MCF 10A (cell line): ENCODE results near the gene DCUN1D3. TPM values are rescaled to one million over a fixed set of nuclear protein-coding genes. Genes with fewer than 3 reads are reported as not detected.

Experiments
- BruUV-seq: library from RNA; stranded (reverse); fragments of 400-500 nt; replicated peaks from 2 replicates; lab custom pipeline; 2021; lab: Mats Ljungman, UMichigan
- CTCF ChIA-PET: fragments of 300-600 bp; sonication (Branson Sonifier 250); formaldehyde crosslinking; extraction: SDS; loops from one replicate; lab custom pipeline; 2021; ENCODE audit warnings: antibody characterized with exemption, inconsistent platforms; lab: Yijun Ruan, JAX
- POLR2A ChIA-PET: fragments of 300-600, 350-650 bp; sonication (Branson Sonifier 250); formaldehyde crosslinking; extraction: SDS; loops from one replicate; lab custom pipeline; 2020; ENCODE audit warnings: antibody characterized with exemption, inconsistent platforms; lab: Yijun Ruan, JAX
- DNase-seq: peaks from one replicate; pipeline ENCODE4 v3.0.0-alpha.2; 2018; ENCODE audit not compliant: unreplicated experiment
- H3K27ac Mint-ChIP-seq: one replicate; pipeline ENCODE4 v1.8.0; 2022; ENCODE audit warnings: mild to moderate bottlenecking, low read depth, mixed read lengths; ENCODE audit not compliant: unreplicated experiment
- H3K27me3 Mint-ChIP-seq: one replicate; pipeline ENCODE4 v1.8.0; 2022; ENCODE audit warnings: mixed read lengths; ENCODE audit not compliant: insufficient read depth, unreplicated experiment
- H3K36me3 Mint-ChIP-seq: one replicate; pipeline ENCODE4 v1.8.0; 2022; ENCODE audit warnings: mild to moderate bottlenecking, moderate library complexity, mixed read lengths; ENCODE audit not compliant: insufficient read depth, unreplicated experiment
- H3K4me1 Mint-ChIP-seq: one replicate; pipeline ENCODE4 v1.8.0; 2022; ENCODE audit warnings: mixed read lengths; ENCODE audit not compliant: insufficient read depth, unreplicated experiment
- H3K4me3 Mint-ChIP-seq: one replicate; pipeline ENCODE4 v1.8.0; 2022; ENCODE audit warnings: mild to moderate bottlenecking, moderate library complexity, mixed read lengths; ENCODE audit not compliant: unreplicated experiment
- H3K9me3 Mint-ChIP-seq: one replicate; pipeline ENCODE4 v1.8.0; 2022; ENCODE audit warnings: mixed read lengths; ENCODE audit not compliant: unreplicated experiment
- intact Hi-C: fragments of 100-400 bp; cut with micrococcal nuclease; formaldehyde crosslinking; loops from 2 replicates; pipeline ENCODE4 v1.14.1; 2022
- total RNA-seq: library from RNA; stranded (reverse); gene quantifications from 2 replicates; pipeline ENCODE4 v1.2.3, GENCODE V29; 2022
- TF ChIP-seq, protein P1 (sequence below): fragments of 200-600 bp; IDR thresholded peaks from one replicate; pipeline ENCODE4 v1.8.0; 2022; ENCODE audit warnings: antibody characterized with exemption, mild to moderate bottlenecking; ENCODE audit not compliant: unreplicated experiment

DCUN1D3 gene
- total RNA-seq, 1 experiment from 2014 or later = 31.7 TPM

GRCh38 chr16:20920091-20920490 lies 19.9 kb upstream of the DCUN1D3 start:
- Mint-ChIP-seq H3K27me3 (no peaks in the 10 kb centered on the region), H3K27ac (no peak overlapping the region), H3K36me3 (peaks cover 37% of the 10 kb centered on the region), H3K4me3 (no peak overlapping the region), H3K4me1 (peaks cover 22% of the 10 kb centered on the region), H3K9me3 (no peaks in the 10 kb centered on the region)
- BruUV-seq = no TSS peak
- TF ChIP-seq, protein P1, sequence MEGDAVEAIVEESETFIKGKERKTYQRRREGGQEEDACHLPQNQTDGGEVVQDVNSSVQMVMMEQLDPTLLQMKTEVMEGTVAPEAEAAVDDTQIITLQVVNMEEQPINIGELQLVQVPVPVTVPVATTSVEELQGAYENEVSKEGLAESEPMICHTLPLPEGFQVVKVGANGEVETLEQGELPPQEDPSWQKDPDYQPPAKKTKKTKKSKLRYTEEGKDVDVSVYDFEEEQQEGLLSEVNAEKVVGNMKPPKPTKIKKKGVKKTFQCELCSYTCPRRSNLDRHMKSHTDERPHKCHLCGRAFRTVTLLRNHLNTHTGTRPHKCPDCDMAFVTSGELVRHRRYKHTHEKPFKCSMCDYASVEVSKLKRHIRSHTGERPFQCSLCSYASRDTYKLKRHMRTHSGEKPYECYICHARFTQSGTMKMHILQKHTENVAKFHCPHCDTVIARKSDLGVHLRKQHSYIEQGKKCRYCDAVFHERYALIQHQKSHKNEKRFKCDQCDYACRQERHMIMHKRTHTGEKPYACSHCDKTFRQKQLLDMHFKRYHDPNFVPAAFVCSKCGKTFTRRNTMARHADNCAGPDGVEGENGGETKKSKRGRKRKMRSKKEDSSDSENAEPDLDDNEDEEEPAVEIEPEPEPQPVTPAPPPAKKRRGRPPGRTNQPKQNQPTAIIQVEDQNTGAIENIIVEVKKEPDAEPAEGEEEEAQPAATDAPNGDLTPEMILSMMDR = no peak
- intact Hi-C loops = no loop called here
- ChIA-PET POLR2A (interaction anchor here (0.7 to 1.2 kb wide), 5 partner anchors 9 to 69 kb away, joined by 3 to 4 read pairs (median 3); partner anchors contain the start of gene DCUN1D3), CTCF (interaction anchor here (0.5 to 2.3 kb wide), 4 partner anchors 71 to 237 kb away, joined by 3 to 6 read pairs (median 4); no protein-coding TSS in a partner anchor)
- DNase-seq = no peak

DNA sequence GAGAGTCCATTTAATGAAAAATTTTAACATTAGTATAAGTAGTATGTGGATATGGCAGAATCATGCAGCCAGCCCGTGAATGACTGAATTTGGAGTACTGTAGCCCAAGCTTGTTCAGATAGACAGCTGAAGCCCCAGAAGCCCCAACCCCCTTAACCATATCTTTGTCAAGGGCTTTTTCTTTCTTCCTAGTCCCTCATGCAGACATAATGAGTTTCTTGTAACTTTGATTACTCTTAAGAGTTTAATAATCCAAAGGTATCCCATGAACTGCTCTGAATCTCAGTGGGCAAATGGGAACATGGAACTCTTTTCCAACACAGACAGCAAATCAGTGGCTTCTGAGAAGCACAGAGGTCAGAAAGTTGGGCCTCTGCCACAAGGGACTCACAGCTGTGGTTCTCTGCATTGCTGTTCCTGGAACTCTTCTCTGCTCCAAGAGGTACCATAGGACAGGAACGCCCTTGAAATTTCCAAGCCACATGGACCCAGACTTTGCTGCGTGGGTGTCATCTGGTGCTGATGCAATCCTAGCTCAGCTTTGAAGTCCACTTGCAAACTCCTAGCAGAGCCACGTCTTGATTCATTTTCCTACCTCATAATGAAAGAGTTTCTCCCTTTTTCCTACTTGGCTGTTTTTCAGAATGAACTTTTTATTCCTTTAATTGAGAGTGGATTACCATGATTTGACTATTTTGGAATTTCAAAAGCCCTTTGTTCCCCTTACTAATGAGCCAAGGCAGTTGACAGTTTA lies 18.5 kb upstream of the DCUN1D3 start:
- Mint-ChIP-seq H3K9me3 (no peaks in the 10 kb centered on the region), H3K4me3 (no peak overlapping the region), H3K4me1 (peaks cover 24% of the 10 kb centered on the region), H3K27ac (peak overlapping the region; percentile 70), H3K27me3 (no peaks in the 10 kb centered on the region), H3K36me3 (peaks cover 22% of the 10 kb centered on the region)
- ChIA-PET CTCF (interaction anchor here (0.6 to 3.3 kb wide), 3 partner anchors 26 to 69 kb away, joined by 3 to 15 read pairs (median 5); no protein-coding TSS in a partner anchor), POLR2A (interaction anchor here (0.6 to 0.7 kb wide), 3 partner anchors 29 to 87 kb away, joined by 3 to 4 read pairs (median 4); no protein-coding TSS in a partner anchor)
- intact Hi-C loops = no loop called here
- BruUV-seq = TSS peak; percentile 55
- TF ChIP-seq, protein P1 = no peak
- peak; percentile 77 for DNase-seq

GRCh38 chr16:20916942-20917341 lies 16.8 kb upstream of the DCUN1D3 start:
- peaks cover 12% of the 10 kb centered on the region for H3K36me3 Mint-ChIP-seq
- no peak overlapping the region for H3K4me3 Mint-ChIP-seq
- no peaks in the 10 kb centered on the region for H3K9me3 Mint-ChIP-seq
- CTCF ChIA-PET = interaction anchor here (3.3 kb wide), 1 partner anchor 67 kb away, joined by 15 read pairs; no protein-coding TSS in a partner anchor
- TF ChIP-seq, protein P1 = no peak
- BruUV-seq = no TSS peak
- H3K27ac Mint-ChIP-seq = peak overlapping the region; percentile 83
- POLR2A ChIA-PET = interaction anchor here (1.1 to 3.8 kb wide), 2 partner anchors 14 to 51 kb away, joined by 4 to 18 read pairs; no protein-coding TSS in a partner anchor
- no peaks in the 10 kb centered on the region for H3K27me3 Mint-ChIP-seq
- no peak for DNase-seq
- intact Hi-C loops = no loop called here
- H3K4me1 Mint-ChIP-seq = peaks cover 27% of the 10 kb centered on the region

DNA sequence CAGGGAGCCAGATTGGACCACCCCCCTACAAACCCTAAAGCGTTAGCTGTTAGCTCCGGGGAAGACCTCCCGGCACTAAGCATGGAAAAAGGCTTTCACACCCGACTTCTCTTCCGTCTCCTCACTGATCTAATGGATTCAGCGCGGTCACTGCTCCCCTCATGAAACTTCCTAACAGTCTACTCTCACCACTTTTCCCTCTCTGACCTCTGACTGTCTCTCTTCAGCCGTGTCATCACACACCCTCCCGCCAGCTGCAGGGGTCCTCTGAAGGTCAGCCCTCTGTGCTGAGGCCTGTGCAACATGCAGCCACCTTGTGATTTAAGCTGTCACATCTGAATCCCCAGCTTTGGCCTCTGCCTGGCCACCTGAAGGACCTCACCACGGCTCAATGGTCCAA lies 16.1 kb upstream of the DCUN1D3 start:
- Mint-ChIP-seq H3K4me1 (peaks cover 29% of the 10 kb centered on the region), H3K27ac (peak overlapping the region; percentile 83), H3K27me3 (no peaks in the 10 kb centered on the region), H3K4me3 (no peak overlapping the region), H3K36me3 (peaks cover 9% of the 10 kb centered on the region), H3K9me3 (no peaks in the 10 kb centered on the region)
- no TSS peak for BruUV-seq
- DNase-seq = no peak
- TF ChIP-seq, protein P1 = no peak
- intact Hi-C loops = no loop called here
- POLR2A ChIA-PET = interaction anchor here (0.6 to 3.8 kb wide), 4 partner anchors 13 to 173 kb away, joined by 3 to 18 read pairs (median 4); partner anchors contain the start of genes ERI2 and REXO5
- CTCF ChIA-PET = interaction anchor here (3.3 kb wide), 1 partner anchor 67 kb away, joined by 15 read pairs; no protein-coding TSS in a partner anchor
